HUDEP-2 (cell line): ENCODE data around the gene POU1F1.
"Not testable (repeated sequence)": the region's sequence is repeated elsewhere in the genome, so short reads cannot be mapped to it uniquely, and the experiment has no call there.

Source experiments
- DNase-seq, 76 experiments: peaks; one replicate each; lab custom pipeline; 2025; ENCODE audit not compliant: unreplicated experiment in 76 of 76; lab: John Stamatoyannopoulos, UW

The POU1F1 gene

GRCh38 chr3:87276484-87276883, at the start of gene POU1F1:
Gene POU1F1 (minus strand): TSS chr3:87276584. CDS start chr3:87276462, 122 bp downstream.
- DNase-seq: no peak

- DNase-seq: no peak
Measured at GRCh38 chr3:87324609-87325008, 48.2 kb upstream of the POU1F1 start.

GRCh38 chr3:87320756-87321626, 44.6 kb upstream of the POU1F1 start:
- DNase-seq: no peak

GRCh38 chr3:87318617-87319021, 42.2 kb upstream of the POU1F1 start:
- no peak for DNase-seq

- DNase-seq: no peak
Measured at GRCh38 chr3:87317779-87318178, 41.4 kb upstream of the POU1F1 start.

- DNase-seq: no peak
Measured at GRCh38 chr3:87313641-87314040, 37.3 kb upstream of the POU1F1 start.

- no peak for DNase-seq
Measured at GRCh38 chr3:87311309-87311708, 34.9 kb upstream of the POU1F1 start.

GRCh38 chr3:87309601-87310000, 33.2 kb upstream of the POU1F1 start:
- DNase-seq: no peak

- DNase-seq: no peak
Measured at GRCh38 chr3:87307805-87308204, 31.4 kb upstream of the POU1F1 start.

GRCh38 chr3:87305517-87305916, 29.1 kb upstream of the POU1F1 start:
- DNase-seq: no peak

GRCh38 chr3:87305031-87305430, 28.6 kb upstream of the POU1F1 start:
- not testable (repeated sequence) for DNase-seq

GRCh38 chr3:87298111-87298718, 21.8 kb upstream of the POU1F1 start:
- DNase-seq: peak in 18 of 76 experiments; percentile 1 to 50 (median 19)

GRCh38 chr3:87288446-87288845, 12.1 kb upstream of the POU1F1 start:
- DNase-seq: no peak

GRCh38 chr3:87287011-87287410, 10.6 kb upstream of the POU1F1 start:
- no peak for DNase-seq

- DNase-seq: no peak
Measured at GRCh38 chr3:87272718-87273341, 3.6 kb downstream of the POU1F1 start.

GRCh38 chr3:87270908-87271700, 5.3 kb downstream of the POU1F1 start:
- DNase-seq: peak in 25 of 76 experiments; percentile 2 to 40 (median 10)

- no peak for DNase-seq
Measured at GRCh38 chr3:87269723-87270122, 6.7 kb downstream of the POU1F1 start.

- DNase-seq: no peak
Measured at GRCh38 chr3:87268646-87269211, 7.7 kb downstream of the POU1F1 start.

GRCh38 chr3:87267953-87268645, 8.3 kb downstream of the POU1F1 start:
- no peak for DNase-seq

GRCh38 chr3:87261925-87262324, 14.5 kb downstream of the POU1F1 start:
- DNase-seq: no peak
